AG04450 (cell line): ENCODE data around the gene TMEM229B. TPM values are rescaled to one million over a fixed set of nuclear protein-coding genes. Genes with fewer than 3 reads are reported as not detected.
"Not testable (repeated sequence)": the region's sequence is repeated elsewhere in the genome, so short reads cannot be mapped to it uniquely, and the experiment has no call there.

Experiments used
- CTCF ChIA-PET: fragments of 300-600, 350-600 bp; formaldehyde crosslinking; extraction: SDS; loops from one replicate; lab custom pipeline; 2022; ENCODE audit warnings: antibody characterized with exemption, inconsistent platforms; lab: Charles Lee
- POLR2A ChIA-PET: fragments of 350-600 bp; formaldehyde crosslinking; extraction: SDS; loops from one replicate; lab custom pipeline; 2021; ENCODE audit warnings: antibody characterized with exemption, inconsistent platforms; lab: Yijun Ruan, JAX
- DNase-seq: peaks from one replicate; pipeline ENCODE4 v3.0.0-alpha.2; 2011; ENCODE audit warnings: low read depth, low spot score
- H3K27ac ChIP-seq: one replicate; pipeline ENCODE4 v1.5.1; 2012; ENCODE audit warnings: low read depth, low read length, control low read depth
- H3K27me3 ChIP-seq: one replicate; pipeline ENCODE4 v1.6.0; 2012; ENCODE audit warnings: low read length; ENCODE audit not compliant: control insufficient read depth, insufficient read depth
- H3K4me3 ChIP-seq: 2 replicates; pipeline ENCODE4 v1.5.1; 2011; ENCODE audit warnings: mild to moderate bottlenecking, low read depth, low read length, control low read depth
- H3K9me3 ChIP-seq: 2 replicates; pipeline ENCODE4 v1.5.1; 2012; ENCODE audit warnings: low read length; ENCODE audit not compliant: control insufficient read depth, insufficient read depth
- polyA plus RNA-seq: library from polyadenylated mRNA; depleted of rRNA; stranded (reverse); fragments of >200 nt; gene quantifications from 2 replicates; pipeline ENCODE4 v1.2.3, GENCODE V29; 2011
- TF ChIP-seq, protein P1 (sequence below): IDR thresholded peaks from 2 replicates; pipeline ENCODE4 v1.5.1; 2011; ENCODE audit warnings: low read depth, low read length, control low read depth, inconsistent platforms

The TMEM229B gene
- polyA plus RNA-seq, 1 experiment, result 0.07 TPM

- CTCF ChIA-PET, result interaction anchor here (1.7 kb wide), 1 partner anchor 245 kb away, joined by 4 read pairs; no protein-coding TSS in a partner anchor
- POLR2A ChIA-PET, result interaction anchor here (0.6 kb wide), 1 partner anchor 14 kb away, joined by 10 read pairs; no protein-coding TSS in a partner anchor
- TF ChIP-seq, protein P1, sequence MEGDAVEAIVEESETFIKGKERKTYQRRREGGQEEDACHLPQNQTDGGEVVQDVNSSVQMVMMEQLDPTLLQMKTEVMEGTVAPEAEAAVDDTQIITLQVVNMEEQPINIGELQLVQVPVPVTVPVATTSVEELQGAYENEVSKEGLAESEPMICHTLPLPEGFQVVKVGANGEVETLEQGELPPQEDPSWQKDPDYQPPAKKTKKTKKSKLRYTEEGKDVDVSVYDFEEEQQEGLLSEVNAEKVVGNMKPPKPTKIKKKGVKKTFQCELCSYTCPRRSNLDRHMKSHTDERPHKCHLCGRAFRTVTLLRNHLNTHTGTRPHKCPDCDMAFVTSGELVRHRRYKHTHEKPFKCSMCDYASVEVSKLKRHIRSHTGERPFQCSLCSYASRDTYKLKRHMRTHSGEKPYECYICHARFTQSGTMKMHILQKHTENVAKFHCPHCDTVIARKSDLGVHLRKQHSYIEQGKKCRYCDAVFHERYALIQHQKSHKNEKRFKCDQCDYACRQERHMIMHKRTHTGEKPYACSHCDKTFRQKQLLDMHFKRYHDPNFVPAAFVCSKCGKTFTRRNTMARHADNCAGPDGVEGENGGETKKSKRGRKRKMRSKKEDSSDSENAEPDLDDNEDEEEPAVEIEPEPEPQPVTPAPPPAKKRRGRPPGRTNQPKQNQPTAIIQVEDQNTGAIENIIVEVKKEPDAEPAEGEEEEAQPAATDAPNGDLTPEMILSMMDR, result no peak
- DNase-seq, result no peak
- Histone ChIP-seq H3K4me3 (no peak overlapping the region), H3K27ac (no peak overlapping the region), H3K27me3 (peaks cover 26% of the 10 kb centered on the region), H3K9me3 (no peaks in the 10 kb centered on the region)
These were observed 29.2 kb downstream of the TMEM229B start for GRCh38 chr14:67459336-67459735.

DNA sequence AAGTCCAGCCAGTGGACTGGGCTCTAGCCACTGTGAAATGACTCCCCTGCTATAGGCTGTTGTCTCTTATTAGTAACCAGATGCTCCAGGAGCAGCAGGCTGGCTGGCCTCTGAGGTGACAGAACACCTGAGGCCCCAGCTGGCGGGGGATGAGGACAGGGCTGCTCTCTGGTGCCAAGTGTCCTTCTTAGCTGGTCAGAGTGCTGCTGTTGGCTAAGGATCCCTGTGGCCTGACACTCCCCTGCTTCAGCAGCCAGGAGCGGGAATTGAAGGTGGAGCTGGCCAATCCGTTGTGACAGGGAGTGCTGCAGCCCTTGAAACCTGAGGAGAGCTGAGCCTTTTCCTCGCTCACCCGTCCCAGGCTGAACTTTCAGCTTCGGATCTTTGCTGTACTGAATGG lies 30.7 kb downstream of the TMEM229B start:
- H3K4me3 ChIP-seq, result no peak overlapping the region
- no peaks in the 10 kb centered on the region for H3K9me3 ChIP-seq
- no peak for DNase-seq
- ChIA-PET POLR2A (interaction anchor here (0.9 kb wide), 1 partner anchor 10 kb away, joined by 3 read pairs; no protein-coding TSS in a partner anchor), CTCF (interaction anchor here (1.3 to 1.7 kb wide), 2 partner anchors 30 to 247 kb away, joined by 4 read pairs; no protein-coding TSS in a partner anchor)
- peaks cover 35% of the 10 kb centered on the region for H3K27me3 ChIP-seq
- H3K27ac ChIP-seq, result no peak overlapping the region
- TF ChIP-seq, protein P1, result no peak

DNA sequence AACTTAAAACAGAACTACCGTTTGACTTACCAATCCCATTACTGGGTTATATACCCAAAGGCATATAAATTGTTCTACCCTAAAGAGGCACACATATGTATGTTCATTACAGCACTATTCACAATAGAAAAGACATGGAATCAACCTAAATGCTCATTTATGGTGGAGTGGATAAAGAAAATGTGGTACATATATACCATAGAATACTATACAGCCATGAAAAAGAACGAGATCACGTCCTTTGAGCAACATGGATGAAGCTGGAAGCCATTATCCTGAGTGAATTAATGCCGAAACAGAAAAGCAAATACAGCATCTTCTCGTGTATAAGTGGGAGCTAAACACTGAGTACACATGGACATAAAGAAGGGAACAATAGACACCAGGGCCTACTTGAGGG lies 31.8 kb downstream of the TMEM229B start:
- Histone ChIP-seq H3K4me3 (no peak overlapping the region), H3K27ac (no peak overlapping the region), H3K27me3 (peaks cover 34% of the 10 kb centered on the region), H3K9me3 (no peaks in the 10 kb centered on the region)
- ChIA-PET POLR2A (interaction anchor here (0.6 kb wide), 1 partner anchor 362 kb away, joined by 6 read pairs; no protein-coding TSS in a partner anchor), CTCF (interaction anchor here (1.3 kb wide), 1 partner anchor 29 kb away, joined by 4 read pairs; no protein-coding TSS in a partner anchor)
- no peak for DNase-seq
- TF ChIP-seq, protein P1, result no peak

- H3K9me3 ChIP-seq, result no peaks in the 10 kb centered on the region
- ChIA-PET CTCF (no interaction called here), POLR2A (no interaction called here)
- DNase-seq, result no peak
- no peak overlapping the region for H3K4me3 ChIP-seq
- H3K27me3 ChIP-seq, result peaks cover 27% of the 10 kb centered on the region
- H3K27ac ChIP-seq, result no peak overlapping the region
- TF ChIP-seq, protein P1, result no peak
These were observed 34.8 kb downstream of the TMEM229B start for GRCh38 chr14:67453575-67454300.

GRCh38 chr14:67451667-67452066 lies 36.9 kb downstream of the TMEM229B start:
- DNase-seq, H3K9me3 ChIP-seq, POLR2A ChIA-PET, H3K4me3 ChIP-seq, H3K27ac ChIP-seq: not testable (repeated sequence)
- peaks cover 17% of the 10 kb centered on the region for H3K27me3 ChIP-seq
- CTCF ChIA-PET, result interaction anchor here (0.6 kb wide), 1 partner anchor 75 kb away, joined by 3 read pairs; no protein-coding TSS in a partner anchor
